HepG2 (cell line): ENCODE results near the gene ZDHHC7. TPM values are rescaled to one million over a fixed set of nuclear protein-coding genes. Genes with fewer than 3 reads are reported as not detected.

Source experiments
- ARNT2 ChIP-seq: sonication (generic); formaldehyde crosslinking; IDR thresholded peaks from 2 replicates; pipeline ENCODE4 v1.8.0; 2022; ENCODE audit warnings: mild to moderate bottlenecking, low read depth, missing genetic modification reagents, moderate library complexity
- HDAC2 ChIP-seq: sonication (generic); formaldehyde crosslinking; IDR thresholded peaks from 2 replicates; pipeline ENCODE4 v1.4.0; 2020; ENCODE audit warnings: missing genetic modification reagents
- KLF11 ChIP-seq: IDR thresholded peaks from 2 replicates; pipeline ENCODE4 v1.6.1; 2016; ENCODE audit warnings: missing compliant biosample characterization
- MAFF ChIP-seq: IDR thresholded peaks from 2 replicates; pipeline ENCODE4 v1.6.1; 2011; ENCODE audit warnings: low read depth, low read length, improper control_type of control experiment
- MTF1 ChIP-seq: sonication (generic); formaldehyde crosslinking; IDR thresholded peaks from 2 replicates; pipeline ENCODE4 v1.5.0; 2020; ENCODE audit warnings: missing genetic modification reagents
- NCOA1 ChIP-seq: sonication (generic); formaldehyde crosslinking; IDR thresholded peaks from 2 replicates; pipeline ENCODE4 v1.9.0; 2021; ENCODE audit warnings: missing genetic modification reagents
- NFKBIZ ChIP-seq: IDR thresholded peaks from 2 replicates; pipeline ENCODE4 v1.6.1; 2018; ENCODE audit warnings: missing genetic modification reagents, missing compliant biosample characterization
- NFRKB ChIP-seq: fragments of 450-650 bp; IDR thresholded peaks from 2 replicates; pipeline ENCODE4 v1.6.1; 2017
- PAF1 ChIP-seq: IDR thresholded peaks from 2 replicates; pipeline ENCODE4 v1.6.1; 2016; ENCODE audit warnings: missing genetic modification reagents, missing compliant biosample characterization
- RCOR2 ChIP-seq: IDR thresholded peaks from 2 replicates; pipeline ENCODE4 v1.6.1; 2016; ENCODE audit warnings: missing biosample characterization, missing genetic modification reagents
- SP2 ChIP-seq: sonication (generic); formaldehyde crosslinking; IDR thresholded peaks from 2 replicates; pipeline ENCODE4 v1.5.1; 2020; ENCODE audit warnings: mild to moderate bottlenecking, missing genetic modification reagents
- TAF1 ChIP-seq: sonication (generic); formaldehyde crosslinking; IDR thresholded peaks from 2 replicates; pipeline ENCODE4 v1.4.0; 2020; ENCODE audit warnings: missing genetic modification reagents
- TBX2 ChIP-seq: sonication (generic); formaldehyde crosslinking; IDR thresholded peaks from 2 replicates; pipeline ENCODE4 v1.5.0; 2020; ENCODE audit warnings: missing genetic modification reagents, mild to moderate bottlenecking, borderline replicate concordance
- ZFP90 ChIP-seq: sonication (generic); formaldehyde crosslinking; IDR thresholded peaks from 2 replicates; pipeline ENCODE4 v1.8.0; 2022; ENCODE audit warnings: missing genetic modification reagents, mild to moderate bottlenecking, inconsistent platforms, borderline replicate concordance
- ZNF143 ChIP-seq: sonication (generic); formaldehyde crosslinking; IDR thresholded peaks from 2 replicates; pipeline ENCODE4 v1.4.0; 2020; ENCODE audit warnings: missing genetic modification reagents
- ZNF326 ChIP-seq: sonication (generic); formaldehyde crosslinking; IDR thresholded peaks from 2 replicates; pipeline ENCODE4 v1.4.0; 2020; ENCODE audit warnings: missing genetic modification reagents, borderline replicate concordance
- ZNF557 ChIP-seq: sonication (generic); formaldehyde crosslinking; IDR thresholded peaks from 2 replicates; pipeline ENCODE4 v1.4.0; 2020; ENCODE audit warnings: missing genetic modification reagents
- ZNF782 ChIP-seq: sonication (generic); formaldehyde crosslinking; IDR thresholded peaks from 2 replicates; pipeline ENCODE4 v1.4.0; 2020; ENCODE audit warnings: missing genetic modification reagents, mild to moderate bottlenecking, borderline replicate concordance
- polyA plus RNA-seq, 8 experiments: library from polyadenylated mRNA; depleted of rRNA in 3 of 8; stranded (reverse) in 7 of 8; unstranded in 1 of 8; fragments of >200 nt; fragmentation: Illumina TruSeq in 4 of 8; extraction: Trizol in 4 of 8; gene quantifications; 2 replicates each; pipeline versions ENCODE4 v1.2.1 to v1.2.3, GENCODE V29; 2011 to 2016; ENCODE audit warnings: low read depth in 4 of 8, missing spikeins in 1 of 8, mixed read lengths in 1 of 8; ENCODE audit not compliant: insufficient read depth in 1 of 8
- total RNA-seq, 5 experiments: library from RNA; depleted of rRNA; stranded (reverse); fragments of >200 nt; fragmentation: Illumina TruSeq; extraction: Trizol; gene quantifications; 2 replicates each; pipeline ENCODE4 v1.2.3, GENCODE V29; 2016; ENCODE audit warnings: low read depth in 1 of 5
- TF ChIP-seq, protein P1 (sequence below): sonication (generic); formaldehyde crosslinking; IDR thresholded peaks from 2 replicates; pipeline ENCODE4 v1.5.1; 2020; ENCODE audit warnings: missing genetic modification reagents, mild to moderate bottlenecking, borderline replicate concordance
- TF ChIP-seq, protein P2 (sequence below): sonication (generic); formaldehyde crosslinking; conservative IDR thresholded peaks from 2 replicates; pipeline ENCODE4 v1.4.0; 2020; ENCODE audit warnings: missing genetic modification reagents
- TF ChIP-seq, protein P3 (sequence below): sonication (generic); formaldehyde crosslinking; IDR thresholded peaks from 2 replicates; pipeline ENCODE4 v1.8.0; 2022; ENCODE audit warnings: missing genetic modification reagents, mild to moderate bottlenecking, inconsistent platforms, borderline replicate concordance
- TF ChIP-seq, protein P4 (sequence below): IDR thresholded peaks from 2 replicates; pipeline ENCODE4 v1.6.1; 2012; ENCODE audit warnings: low read depth, low read length, improper control_type of control experiment

The ZDHHC7 gene
- total and polyA plus RNA-seq, 2 of the 13 experiments (the other 11 are each of a cell fraction or from before 2014, with no cell fraction given) = 46.8 to 67.6 TPM

DNA sequence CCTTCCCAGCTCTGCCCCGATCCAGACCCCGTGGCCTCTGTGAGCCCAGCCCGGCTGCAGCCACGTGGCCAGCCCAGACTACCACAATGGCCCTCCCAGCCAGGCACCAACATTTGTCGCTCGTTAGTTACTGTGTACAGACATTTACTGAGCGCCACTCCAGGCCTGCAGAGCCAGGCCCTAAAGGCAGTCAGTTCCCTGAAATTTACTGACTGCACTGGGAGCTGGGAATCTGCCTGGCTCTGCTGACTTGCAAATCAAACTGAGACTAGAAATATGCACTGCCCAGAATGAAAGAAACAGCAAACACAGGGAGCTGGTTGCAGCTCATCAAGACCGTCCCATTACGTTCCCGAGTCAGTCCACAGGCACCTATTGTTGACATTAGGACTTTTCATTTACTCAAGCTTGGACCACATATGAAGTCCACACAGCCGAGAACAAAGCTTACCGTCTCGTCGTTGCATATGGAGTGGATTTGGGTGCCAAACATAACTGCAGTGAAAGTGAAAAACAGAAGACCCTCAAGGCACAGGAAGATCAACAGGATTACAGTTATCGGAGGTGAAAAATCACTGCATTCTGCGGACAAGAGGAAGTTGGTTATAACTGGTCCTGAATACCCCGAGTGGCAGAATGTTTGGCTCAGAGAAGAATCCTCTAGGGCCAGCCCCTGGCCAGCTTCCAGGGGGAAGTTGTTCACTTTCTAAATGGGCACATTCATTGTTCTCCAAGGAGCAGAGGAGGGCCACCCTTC is 34.5 kb downstream of the ZDHHC7 start (continued):
- TF ChIP-seq, protein P1, sequence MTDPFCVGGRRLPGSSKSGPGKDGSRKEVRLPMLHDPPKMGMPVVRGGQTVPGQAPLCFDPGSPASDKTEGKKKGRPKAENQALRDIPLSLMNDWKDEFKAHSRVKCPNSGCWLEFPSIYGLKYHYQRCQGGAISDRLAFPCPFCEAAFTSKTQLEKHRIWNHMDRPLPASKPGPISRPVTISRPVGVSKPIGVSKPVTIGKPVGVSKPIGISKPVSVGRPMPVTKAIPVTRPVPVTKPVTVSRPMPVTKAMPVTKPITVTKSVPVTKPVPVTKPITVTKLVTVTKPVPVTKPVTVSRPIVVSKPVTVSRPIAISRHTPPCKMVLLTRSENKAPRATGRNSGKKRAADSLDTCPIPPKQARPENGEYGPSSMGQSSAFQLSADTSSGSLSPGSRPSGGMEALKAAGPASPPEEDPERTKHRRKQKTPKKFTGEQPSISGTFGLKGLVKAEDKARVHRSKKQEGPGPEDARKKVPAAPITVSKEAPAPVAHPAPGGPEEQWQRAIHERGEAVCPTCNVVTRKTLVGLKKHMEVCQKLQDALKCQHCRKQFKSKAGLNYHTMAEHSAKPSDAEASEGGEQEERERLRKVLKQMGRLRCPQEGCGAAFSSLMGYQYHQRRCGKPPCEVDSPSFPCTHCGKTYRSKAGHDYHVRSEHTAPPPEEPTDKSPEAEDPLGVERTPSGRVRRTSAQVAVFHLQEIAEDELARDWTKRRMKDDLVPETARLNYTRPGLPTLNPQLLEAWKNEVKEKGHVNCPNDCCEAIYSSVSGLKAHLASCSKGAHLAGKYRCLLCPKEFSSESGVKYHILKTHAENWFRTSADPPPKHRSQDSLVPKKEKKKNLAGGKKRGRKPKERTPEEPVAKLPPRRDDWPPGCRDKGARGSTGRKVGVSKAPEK (CRISPR knock-in tag) = peak; percentile 36; the same call in 1 of the 2 replicates
- TF ChIP-seq MTF1 = no peak
- 0 out of 2 replicates have a peak, but pooled peaks have one; percentile 52 for TF ChIP-seq ZNF557 (CRISPR knock-in tag)
- no peak for TF ChIP-seq ZNF326 (CRISPR knock-in tag)
- TF ChIP-seq TBX2 (CRISPR knock-in tag) = peak; percentile 64; the same call in 1 of the 2 replicates
- TF ChIP-seq, protein P2, sequence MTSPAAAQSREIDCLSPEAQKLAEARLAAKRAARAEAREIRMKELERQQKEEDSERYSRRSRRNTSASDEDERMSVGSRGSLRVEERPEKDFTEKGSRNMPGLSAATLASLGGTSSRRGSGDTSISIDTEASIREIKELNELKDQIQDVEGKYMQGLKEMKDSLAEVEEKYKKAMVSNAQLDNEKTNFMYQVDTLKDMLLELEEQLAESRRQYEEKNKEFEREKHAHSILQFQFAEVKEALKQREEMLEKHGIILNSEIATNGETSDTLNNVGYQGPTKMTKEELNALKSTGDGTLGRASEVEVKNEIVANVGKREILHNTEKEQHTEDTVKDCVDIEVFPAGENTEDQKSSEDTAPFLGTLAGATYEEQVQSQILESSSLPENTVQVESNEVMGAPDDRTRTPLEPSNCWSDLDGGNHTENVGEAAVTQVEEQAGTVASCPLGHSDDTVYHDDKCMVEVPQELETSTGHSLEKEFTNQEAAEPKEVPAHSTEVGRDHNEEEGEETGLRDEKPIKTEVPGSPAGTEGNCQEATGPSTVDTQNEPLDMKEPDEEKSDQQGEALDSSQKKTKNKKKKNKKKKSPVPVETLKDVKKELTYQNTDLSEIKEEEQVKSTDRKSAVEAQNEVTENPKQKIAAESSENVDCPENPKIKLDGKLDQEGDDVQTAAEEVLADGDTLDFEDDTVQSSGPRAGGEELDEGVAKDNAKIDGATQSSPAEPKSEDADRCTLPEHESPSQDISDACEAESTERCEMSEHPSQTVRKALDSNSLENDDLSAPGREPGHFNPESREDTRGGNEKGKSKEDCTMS (CRISPR knock-in tag) = no peak
- TF ChIP-seq ZNF782 (CRISPR knock-in tag) = peak; percentile 85; the same call in 1 of the 2 replicates
- TF ChIP-seq NCOA1 = no peak
- no peak for TF ChIP-seq PAF1 (CRISPR knock-in tag)
- no peak for TF ChIP-seq NFRKB
- TF ChIP-seq NFKBIZ = no peak; the same call in 1 of the 2 replicates
- no peak for TF ChIP-seq ZNF143 (CRISPR knock-in tag)
- TF ChIP-seq KLF11 = no peak
- TF ChIP-seq, protein P3, sequence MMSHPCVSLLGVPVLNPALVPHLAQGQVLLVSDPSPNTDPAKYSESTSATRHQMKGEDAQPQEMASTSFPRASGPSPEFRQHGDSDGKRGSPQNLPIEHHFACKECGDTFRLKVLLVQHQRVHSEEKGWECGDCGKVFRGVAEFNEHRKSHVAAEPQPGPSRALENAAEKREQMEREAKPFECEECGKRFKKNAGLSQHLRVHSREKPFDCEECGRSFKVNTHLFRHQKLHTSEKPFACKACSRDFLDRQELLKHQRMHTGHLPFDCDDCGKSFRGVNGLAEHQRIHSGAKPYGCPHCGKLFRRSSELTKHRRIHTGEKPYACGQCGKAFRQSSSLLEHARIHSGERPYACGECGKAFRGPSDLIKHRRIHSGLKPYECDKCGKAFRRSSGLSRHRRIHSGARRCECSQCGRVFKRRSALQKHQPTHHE (CRISPR knock-in tag) = no peak
- no peak for TF ChIP-seq TAF1
- peak; percentile 75; the same call in 1 of the 2 replicates for TF ChIP-seq RCOR2 (CRISPR knock-in tag)
- no peak; the same call in 1 of the 2 replicates for TF ChIP-seq ZFP90 (CRISPR knock-in tag)
- TF ChIP-seq HDAC2 (CRISPR knock-in tag) = peak; percentile 93
- TF ChIP-seq SP2 (CRISPR knock-in tag) = no peak
- 0 out of 2 replicates have a peak, but pooled peaks have one; percentile 50 for TF ChIP-seq ARNT2 (CRISPR knock-in tag)
- TF ChIP-seq MAFF = peak; percentile 29; the same call in 1 of the 2 replicates
- TF ChIP-seq, protein P4, sequence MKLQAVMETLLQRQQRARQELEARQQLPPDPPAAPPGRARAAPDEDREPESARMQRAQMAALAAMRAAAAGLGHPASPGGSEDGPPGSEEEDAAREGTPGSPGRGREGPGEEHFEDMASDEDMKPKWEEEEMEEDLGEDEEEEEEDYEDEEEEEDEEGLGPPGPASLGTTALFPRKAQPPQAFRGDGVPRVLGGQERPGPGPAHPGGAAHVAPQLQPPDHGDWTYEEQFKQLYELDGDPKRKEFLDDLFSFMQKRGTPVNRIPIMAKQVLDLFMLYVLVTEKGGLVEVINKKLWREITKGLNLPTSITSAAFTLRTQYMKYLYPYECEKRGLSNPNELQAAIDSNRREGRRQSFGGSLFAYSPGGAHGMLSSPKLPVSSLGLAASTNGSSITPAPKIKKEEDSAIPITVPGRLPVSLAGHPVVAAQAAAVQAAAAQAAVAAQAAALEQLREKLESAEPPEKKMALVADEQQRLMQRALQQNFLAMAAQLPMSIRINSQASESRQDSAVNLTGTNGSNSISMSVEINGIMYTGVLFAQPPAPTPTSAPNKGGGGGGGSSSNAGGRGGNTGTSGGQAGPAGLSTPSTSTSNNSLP = peak; percentile 80
